Lung (tissue), 12 donors: ENCODE data around the gene DNAL4. TPM values are rescaled to one million over a fixed set of nuclear protein-coding genes. Genes with fewer than 3 reads are reported as not detected.

ENCODE experiments used
- ATAC-seq: fragments of 200-7000 bp; cut with Tn5 transposase; one replicate; pipeline ENCODE4 v1.9.1; 2020; ENCODE audit warnings: moderate number of reproducible peaks; ENCODE audit not compliant: insufficient read depth, low FRiP score
- DNase-seq, 3 donors: peaks; one replicate each; pipeline ENCODE4 v3.0.0-alpha.2; 2013 to 2017
- H3K27ac ChIP-seq, 2 donors: one replicate each; pipeline ENCODE4 v1.5.1; 2013; ENCODE audit warnings: mild to moderate bottlenecking in 2 of 2, moderate library complexity in 2 of 2, control low read depth in 1 of 2, inconsistent platforms in 1 of 2, low read depth in 1 of 2, low read length in 1 of 2
- H3K27me3 ChIP-seq, 3 donors: one replicate each; pipeline ENCODE4 v1.5.1; 2013; ENCODE audit warnings: low read length in 2 of 3; ENCODE audit not compliant: control insufficient read depth in 3 of 3, insufficient read depth in 3 of 3
- H3K36me3 ChIP-seq, 4 donors: one replicate each; pipeline ENCODE4 v1.5.1; 2013; ENCODE audit warnings: low read length in 4 of 4, mild to moderate bottlenecking in 1 of 4, moderate library complexity in 1 of 4; ENCODE audit not compliant: control insufficient read depth in 4 of 4, insufficient read depth in 4 of 4
- H3K4me1 ChIP-seq, 5 donors: one replicate each; pipeline ENCODE4 v1.5.1; 2013; ENCODE audit warnings: low read length in 5 of 5, mild to moderate bottlenecking in 2 of 5, moderate library complexity in 1 of 5; ENCODE audit not compliant: control insufficient read depth in 5 of 5, insufficient read depth in 5 of 5
- H3K4me3 ChIP-seq: one replicate; pipeline ENCODE4 v1.5.1; 2013; ENCODE audit warnings: mild to moderate bottlenecking, control low read depth, moderate library complexity
- H3K9ac ChIP-seq, 2 donors: one replicate each; pipeline ENCODE4 v1.5.1; 2013; ENCODE audit warnings: low read length in 2 of 2, control low read depth in 1 of 2; ENCODE audit not compliant: insufficient read depth in 1 of 2
- H3K9me3 ChIP-seq, 4 donors: one replicate each; pipeline ENCODE4 v1.5.1; 2013; ENCODE audit warnings: low read length in 3 of 4, mild to moderate bottlenecking in 1 of 4, moderate library complexity in 1 of 4; ENCODE audit not compliant: control insufficient read depth in 4 of 4, insufficient read depth in 3 of 4
- WGBS, 2 donors: extraction: QIAGEN DNeasy Blood & Tissue Kit; methylation state at CpG; one replicate each; pipeline ENCODE4 v1.1.7; 2013; 5-methylcytosine and 5-hydroxymethylcytosine counted together
- polyA plus RNA-seq, 2 donors: library from polyadenylated mRNA; stranded (reverse); fragments of 200-250 nt; gene quantifications; one replicate each; pipeline ENCODE4 v1.2.1, GENCODE V29; 2013
- total RNA-seq, 2 donors: library from RNA; depleted of rRNA in 1 of 2; stranded (reverse); fragments of >200 nt in 1 of 2; gene quantifications; one replicate each; pipeline ENCODE4 v1.2.1, GENCODE V29; 2014 to 2021
- TF ChIP-seq, protein P1 (sequence below): IDR thresholded peaks from 2 replicates; pipeline ENCODE4 v1.5.1; 2012; ENCODE audit warnings: mild to moderate bottlenecking; ENCODE audit errors: control extremely low read depth, extremely low read depth
- donor health status: control.
- donor health status: control.
- donor health status: Bipolar disorder and iron deficiency.
- donor health status: healthy.
- donor health status: DM: yes; HTN: yes; CAD: no.

DNAL4 gene
- total and polyA plus RNA-seq, 4 donors, result 22.2 to 29.0 (median 26.3) TPM

- DNase-seq, result no peak
- TF ChIP-seq, protein P1, sequence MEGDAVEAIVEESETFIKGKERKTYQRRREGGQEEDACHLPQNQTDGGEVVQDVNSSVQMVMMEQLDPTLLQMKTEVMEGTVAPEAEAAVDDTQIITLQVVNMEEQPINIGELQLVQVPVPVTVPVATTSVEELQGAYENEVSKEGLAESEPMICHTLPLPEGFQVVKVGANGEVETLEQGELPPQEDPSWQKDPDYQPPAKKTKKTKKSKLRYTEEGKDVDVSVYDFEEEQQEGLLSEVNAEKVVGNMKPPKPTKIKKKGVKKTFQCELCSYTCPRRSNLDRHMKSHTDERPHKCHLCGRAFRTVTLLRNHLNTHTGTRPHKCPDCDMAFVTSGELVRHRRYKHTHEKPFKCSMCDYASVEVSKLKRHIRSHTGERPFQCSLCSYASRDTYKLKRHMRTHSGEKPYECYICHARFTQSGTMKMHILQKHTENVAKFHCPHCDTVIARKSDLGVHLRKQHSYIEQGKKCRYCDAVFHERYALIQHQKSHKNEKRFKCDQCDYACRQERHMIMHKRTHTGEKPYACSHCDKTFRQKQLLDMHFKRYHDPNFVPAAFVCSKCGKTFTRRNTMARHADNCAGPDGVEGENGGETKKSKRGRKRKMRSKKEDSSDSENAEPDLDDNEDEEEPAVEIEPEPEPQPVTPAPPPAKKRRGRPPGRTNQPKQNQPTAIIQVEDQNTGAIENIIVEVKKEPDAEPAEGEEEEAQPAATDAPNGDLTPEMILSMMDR, result no peak
- Histone ChIP-seq H3K4me1 (peaks cover 0 to 6% (median 0%) of the 10 kb centered on the region in 5 donors), H3K27ac (no peak overlapping the region), H3K9ac (no peak overlapping the region), H3K36me3 (no peaks in the 10 kb centered on the region), H3K4me3 (no peak overlapping the region), H3K9me3 (no peaks in the 10 kb centered on the region), H3K27me3 (no peaks in the 10 kb centered on the region)
- ATAC-seq, result no peak
- WGBS, 2 donors, result 81% methylated on average over 9 of the region's 9 CpGs
These were observed 26.6 kb downstream of the DNAL4 start for GRCh38 chr22:38767313-38767712.

- no peaks in the 10 kb centered on the region for H3K9me3 ChIP-seq
- H3K27ac ChIP-seq, result no peak overlapping the region
- TF ChIP-seq, protein P1, result peak; percentile 21
- H3K9ac ChIP-seq, result no peak overlapping the region
- WGBS, 2 donors, result 48 to 66% methylated on average over 14 of the region's 14 CpGs
- no peaks in the 10 kb centered on the region for H3K27me3 ChIP-seq
- H3K4me1 ChIP-seq, result peaks cover 0 to 6% (median 0%) of the 10 kb centered on the region in 5 donors
- peak in 2 of 3 donors; percentile 27 to 52 for DNase-seq
- no peaks in the 10 kb centered on the region for H3K36me3 ChIP-seq
- ATAC-seq, result peak; percentile 48
- no peak overlapping the region for H3K4me3 ChIP-seq
These were observed 27.7 kb downstream of the DNAL4 start for GRCh38 chr22:38766076-38766777.

- peak; percentile 20 to 25 (median 24) for DNase-seq
- 72 to 81% methylated on average over 11 of the region's 11 CpGs for WGBS, 2 donors
- Histone ChIP-seq H3K36me3 (no peaks in the 10 kb centered on the region), H3K9ac (no peak overlapping the region), H3K27ac (no peak overlapping the region), H3K9me3 (no peaks in the 10 kb centered on the region), H3K4me3 (no peak overlapping the region), H3K4me1 (peaks cover 0 to 6% (median 0%) of the 10 kb centered on the region in 5 donors), H3K27me3 (no peaks in the 10 kb centered on the region)
- TF ChIP-seq, protein P1, result no peak
- ATAC-seq, result no peak
These were observed 31.4 kb downstream of the DNAL4 start for GRCh38 chr22:38762551-38762983.
